Measurements from ENCODE around the gene SCN10A. TPM values are rescaled to one million over a fixed set of nuclear protein-coding genes. Genes with fewer than 3 reads are reported as not detected.
A peak's percentile ranks its signal among the peaks of the same experiment; 100 is the strongest.

The SCN10A gene
- total RNA-seq, 2 donors from 2014 or later: not detected

GRCh38 chr3:38728008-38728407 is 88.0 kb downstream of the SCN10A start:
- Histone ChIP-seq H3K4me3 (no peak overlapping the region), H3K9me3 (no peaks in the 10 kb centered on the region), H3K27me3 (no peaks in the 10 kb centered on the region), H3K4me1 (peaks cover 11% of the 10 kb centered on the region), H3K27ac (no peak overlapping the region), H3K36me3 (replicated peaks in 1 of 2; ENCODE audit: insufficient read depth in 1 of 2, low read depth in 2 of 2) (no peaks in the 10 kb centered on the region)
- no peak for DNase-seq
- intact Hi-C loops (cut with DNase I): no loop called here
- TF ChIP-seq POLR2A (IDR thresholded peaks at IDR 0.05) (no peak), CTCF (IDR thresholded peaks at IDR 0.05) (no peak)
- no peak for ATAC-seq
- 33 to 48% methylated on average over 1 of the region's 1 CpG for WGBS, 2 donors

GRCh38 chr3:38726751-38727150 is 89.3 kb downstream of the SCN10A start:
- WGBS, 2 donors: 37 to 59% methylated on average over 7 of the region's 7 CpGs
- ATAC-seq (no peak), DNase-seq (peak in 1 of 4 donors; percentile 19)
- Histone ChIP-seq H3K4me1 (peaks cover 11% of the 10 kb centered on the region), H3K9me3 (no peaks in the 10 kb centered on the region), H3K36me3 (replicated peaks in 1 of 2; ENCODE audit: insufficient read depth in 1 of 2, low read depth in 2 of 2) (no peaks in the 10 kb centered on the region), H3K27me3 (no peaks in the 10 kb centered on the region), H3K27ac (no peak overlapping the region), H3K4me3 (no peak overlapping the region)
- intact Hi-C loops (cut with DNase I): no loop called here
- TF ChIP-seq POLR2A (IDR thresholded peaks at IDR 0.05): no peak
- TF ChIP-seq CTCF (IDR thresholded peaks at IDR 0.05): no peak

- DNase-seq (no peak), ATAC-seq (peak; percentile 21)
- Histone ChIP-seq H3K27ac (no peak overlapping the region), H3K36me3 (replicated peaks in 1 of 2; ENCODE audit: insufficient read depth in 1 of 2, low read depth in 2 of 2) (no peaks in the 10 kb centered on the region), H3K4me3 (no peak overlapping the region), H3K4me1 (peaks cover 11% of the 10 kb centered on the region), H3K27me3 (no peaks in the 10 kb centered on the region), H3K9me3 (no peaks in the 10 kb centered on the region)
- intact Hi-C loops (cut with DNase I): no loop called here
- TF ChIP-seq CTCF (IDR thresholded peaks at IDR 0.05): no peak
- TF ChIP-seq POLR2A (IDR thresholded peaks at IDR 0.05): no peak
- 48 to 50% methylated on average over 5 of the region's 5 CpGs for WGBS, 2 donors
Measured at GRCh38 chr3:38725726-38726419, 90.1 kb downstream of the SCN10A start.

- no peak for TF ChIP-seq POLR2A (IDR thresholded peaks at IDR 0.05)
- no peak for TF ChIP-seq CTCF (IDR thresholded peaks at IDR 0.05)
- intact Hi-C loops (cut with DNase I): no loop called here
- Histone ChIP-seq H3K27me3 (no peaks in the 10 kb centered on the region), H3K4me1 (peaks cover 11% of the 10 kb centered on the region), H3K9me3 (no peaks in the 10 kb centered on the region), H3K4me3 (no peak overlapping the region), H3K36me3 (replicated peaks in 1 of 2; ENCODE audit: insufficient read depth in 1 of 2, low read depth in 2 of 2) (no peaks in the 10 kb centered on the region), H3K27ac (no peak overlapping the region)
- ATAC-seq (no peak), DNase-seq (no peak)
- 30 to 51% methylated on average over 2 of the region's 2 CpGs for WGBS, 2 donors
Measured at GRCh38 chr3:38724392-38724736, 91.7 kb downstream of the SCN10A start.

All from body of pancreas (tissue), 4 donors.